IMR-90 (cell line): ENCODE results near the gene ERCC5. TPM values are rescaled to one million over a fixed set of nuclear protein-coding genes. Genes with fewer than 3 reads are reported as not detected.

Experiments used
- ATAC-seq: fragments of 200-7000 bp; cut with Tn5 transposase; 2 replicates; pipeline ENCODE4 v1.9.1; 2020; ENCODE audit warnings: low read depth, mild to moderate bottlenecking, moderate library complexity
- BruUV-seq: library from RNA; stranded (reverse); fragments of 400-500 nt; replicated peaks from 2 replicates; lab custom pipeline; 2021; lab: Mats Ljungman, UMichigan
- CTCF ChIA-PET: fragments of 300-600 bp; formaldehyde crosslinking; extraction: SDS; loops from one replicate; lab custom pipeline; 2021; ENCODE audit warnings: antibody characterized with exemption; lab: Yijun Ruan, JAX
- POLR2A ChIA-PET: fragments of 300-600 bp; sonication (Branson Sonifier 250); formaldehyde crosslinking; loops from one replicate; lab custom pipeline; 2022; ENCODE audit warnings: antibody characterized with exemption; ENCODE audit not compliant: unreplicated experiment; lab: Charles Lee
- DNase-seq: peaks from one replicate; pipeline ENCODE4 v3.0.0; 2013
- H2AFZ ChIP-seq: replicated peaks from 2 replicates; pipeline ENCODE3; 2013; ENCODE audit warnings: low read length, mild to moderate bottlenecking; ENCODE audit not compliant: poor library complexity
- H2AK5ac ChIP-seq: 2 replicates; pipeline ENCODE4 v1.6.1; 2013; ENCODE audit warnings: low read depth, low read length, inconsistent platforms
- H2AK9ac ChIP-seq: replicated peaks from 2 replicates; pipeline ENCODE3; 2013; ENCODE audit warnings: mild to moderate bottlenecking, low read depth, low read length, moderate library complexity; ENCODE audit not compliant: poor library complexity
- H2BK120ac ChIP-seq: 2 replicates; pipeline ENCODE4 v1.6.1; 2013; ENCODE audit warnings: low read depth, low read length, inconsistent platforms
- H2BK15ac ChIP-seq: 3 replicates; pipeline ENCODE4 v1.6.1; 2013; ENCODE audit warnings: low read depth, low read length, inconsistent platforms
- H2BK20ac ChIP-seq: 2 replicates; pipeline ENCODE4 v1.6.1; 2013; ENCODE audit warnings: low read depth, mild to moderate bottlenecking, inconsistent platforms, low read length, moderate library complexity
- H2BK5ac ChIP-seq: 2 replicates; pipeline ENCODE4 v1.6.1; 2013; ENCODE audit warnings: mild to moderate bottlenecking, low read depth, low read length, inconsistent platforms; ENCODE audit not compliant: poor library complexity, severe bottlenecking
- H3K14ac ChIP-seq: replicated peaks from 2 replicates; pipeline ENCODE4 v1.6.1; 2013; ENCODE audit warnings: low read depth, low read length, inconsistent platforms
- H3K18ac ChIP-seq: 2 replicates; pipeline ENCODE4 v1.6.1; 2013; ENCODE audit warnings: low read depth, low read length, control low read depth
- H3K23ac ChIP-seq: 2 replicates; pipeline ENCODE4 v1.6.1; 2013; ENCODE audit warnings: low read depth, low read length, inconsistent platforms
- H3K27ac ChIP-seq: 2 replicates; pipeline ENCODE4 v1.5.1; 2013; ENCODE audit warnings: mild to moderate bottlenecking, control low read depth, low read length; ENCODE audit not compliant: insufficient read depth
- H3K27me3 ChIP-seq: 2 replicates; pipeline ENCODE4 v1.6.1; 2013; ENCODE audit warnings: low read length; ENCODE audit not compliant: control insufficient read depth, insufficient read depth
- H3K36me3 ChIP-seq: 2 replicates; pipeline ENCODE4 v1.6.1; 2013; ENCODE audit warnings: low read length, mixed read lengths; ENCODE audit not compliant: control insufficient read depth, insufficient read depth
- H3K4ac ChIP-seq: 2 replicates; pipeline ENCODE4 v1.6.1; 2013; ENCODE audit warnings: low read depth, low read length, inconsistent platforms
- H3K4me1 ChIP-seq: 2 replicates; pipeline ENCODE4 v1.6.1; 2013; ENCODE audit warnings: low read length, mixed read lengths; ENCODE audit not compliant: control insufficient read depth, insufficient read depth
- H3K4me2 ChIP-seq: 2 replicates; pipeline ENCODE4 v1.6.1; 2013; ENCODE audit warnings: low read depth, mild to moderate bottlenecking, control low read depth, low read length, moderate library complexity
- H3K4me3 ChIP-seq: 2 replicates; pipeline ENCODE4 v1.5.1; 2013; ENCODE audit warnings: low read depth, mild to moderate bottlenecking, control low read depth, low read length, moderate library complexity; ENCODE audit not compliant: insufficient read depth
- H3K56ac ChIP-seq: 2 replicates; pipeline ENCODE4 v1.6.1; 2013; ENCODE audit warnings: low read length, inconsistent platforms; ENCODE audit not compliant: insufficient read depth; ENCODE audit errors: extremely low read depth
- H3K79me1 ChIP-seq, 2 experiments: 2 replicates each; pipeline ENCODE4 v1.6.1; 2013; ENCODE audit warnings: low read length in 2 of 2, inconsistent platforms in 1 of 2, low read depth in 1 of 2
- H3K9ac ChIP-seq: 2 replicates; pipeline ENCODE4 v1.6.1; 2013; ENCODE audit warnings: low read depth, low read length, control low read depth
- H3K9me1 ChIP-seq: 2 replicates; pipeline ENCODE4 v1.6.1; 2013; ENCODE audit warnings: low read length, inconsistent platforms; ENCODE audit not compliant: insufficient read depth
- H3K9me3 ChIP-seq: 2 replicates; pipeline ENCODE4 v1.6.1; 2013; ENCODE audit warnings: low read length; ENCODE audit not compliant: control insufficient read depth, insufficient read depth
- H4K20me1 ChIP-seq: 2 replicates; pipeline ENCODE4 v1.6.1; 2013; ENCODE audit warnings: low read length, inconsistent platforms; ENCODE audit not compliant: insufficient read depth
- H4K5ac ChIP-seq: 2 replicates; pipeline ENCODE4 v1.6.1; 2013; ENCODE audit warnings: mild to moderate bottlenecking, low read depth, low read length, control low read depth
- H4K8ac ChIP-seq, 2 experiments: 2 replicates each; pipeline ENCODE4 v1.6.1; 2013; ENCODE audit warnings: low read depth in 2 of 2, low read length in 2 of 2, control low read depth in 1 of 2, inconsistent platforms in 1 of 2
- H4K91ac ChIP-seq: 2 replicates; pipeline ENCODE4 v1.6.1; 2013; ENCODE audit warnings: low read depth, low read length, inconsistent platforms; ENCODE audit not compliant: insufficient read depth
- BHLHE40 ChIP-seq: fragments of 150-350 bp; IDR thresholded peaks from 2 replicates; pipeline ENCODE4 v1.6.1; 2016; ENCODE audit warnings: mild to moderate bottlenecking, low read depth, low read length
- CTCF ChIP-seq: conservative IDR thresholded peaks from 2 replicates; pipeline ENCODE4 v1.5.1; 2012; ENCODE audit warnings: mild to moderate bottlenecking, low read depth, low read length, improper control_type of control experiment
- ELK1 ChIP-seq: fragments of 150-350 bp; IDR thresholded peaks from 2 replicates; pipeline ENCODE4 v1.6.1; 2016; ENCODE audit warnings: low read depth, mild to moderate bottlenecking, low read length, moderate library complexity, borderline replicate concordance
- POLR2A ChIP-seq: IDR thresholded peaks from 2 replicates; pipeline ENCODE4 v1.6.1; 2012; ENCODE audit warnings: mild to moderate bottlenecking, low read depth, low read length
- RAD21 ChIP-seq: IDR thresholded peaks from 2 replicates; pipeline ENCODE4 v1.6.1; 2012; ENCODE audit warnings: low read length, improper control_type of control experiment
- RCOR1 ChIP-seq: IDR thresholded peaks from 2 replicates; pipeline ENCODE4 v1.6.1; 2012; ENCODE audit warnings: mild to moderate bottlenecking, low read length, improper control_type of control experiment; ENCODE audit not compliant: insufficient replicate concordance
- WGBS, 2 experiments: methylation state at CpG; one replicate each; pipeline versions ENCODE4 v1.1.5 to v1.1.7; 2013; ENCODE audit warnings: missing lambda C conversion rate in 2 of 2; ENCODE audit not compliant: insufficient read length in 1 of 2; ENCODE audit errors: extremely low coverage in 2 of 2; 5-methylcytosine and 5-hydroxymethylcytosine counted together
- dilution Hi-C: fragments of 300-500 bp; cut with HindIII; formaldehyde crosslinking; loops from one replicate; pipeline ENCODE4 v1.14.3; 2018; ENCODE audit warnings: low sequenced_read_pairs; ENCODE audit not compliant: unreplicated experiment
- in situ Hi-C: fragments of 300-500 bp; cut with MboI; formaldehyde crosslinking; loops from 3 replicates; pipeline ENCODE4 v1.14.3; 2019; ENCODE audit warnings: low sequenced_read_pairs, inconsistent platforms, mixed read lengths
- intact Hi-C: fragments of 100-400 bp; cut with micrococcal nuclease; formaldehyde crosslinking; loops from 2 replicates; pipeline ENCODE4 v1.10.0; 2022
- polyA plus RNA-seq, 3 experiments: library from polyadenylated mRNA; depleted of rRNA; stranded (reverse); fragments of >200 nt; gene quantifications; 2 replicates each; pipeline ENCODE4 v1.2.3, GENCODE V29; 2012; ENCODE audit warnings: low replicate concordance in 1 of 3
- total RNA-seq: library from RNA; depleted of rRNA; stranded (reverse); fragments of >200 nt; gene quantifications from 2 replicates; pipeline ENCODE4 v1.2.3, GENCODE V29; 2012

Gene ERCC5
- total and polyA plus RNA-seq, 2 of the 4 experiments (the other 2 are of a cell fraction): 29.7 to 34.4 TPM

- intact Hi-C loops: no loop called here
- H3K23ac ChIP-seq: no peak overlapping the region
- BruUV-seq: no TSS peak
- peaks cover 10% of the 10 kb centered on the region for H3K36me3 ChIP-seq
- no peak for ATAC-seq
- no peak overlapping the region for H2AK9ac ChIP-seq
- no peak overlapping the region for H2BK120ac ChIP-seq
- WGBS, 2 experiments: no CpG with 5 or more reads among the region's 13 CpGs
- H3K9me3 ChIP-seq: no peaks in the 10 kb centered on the region
- H3K18ac ChIP-seq: no peak overlapping the region
- no peak for DNase-seq
- H4K5ac ChIP-seq: no peak overlapping the region
- H2BK20ac ChIP-seq: no peak overlapping the region
- H4K20me1 ChIP-seq: no peaks in the 10 kb centered on the region
- no peak overlapping the region for H2BK15ac ChIP-seq
- dilution Hi-C loops: no loop called here
- H3K79me1 ChIP-seq: no peaks in the 10 kb centered on the region
- H3K14ac ChIP-seq: no peak overlapping the region
- CTCF ChIA-PET: interaction anchor here (1.0 kb wide), 1 partner anchor 10 kb away, joined by 6 read pairs; no protein-coding TSS in a partner anchor
- no peaks in the 10 kb centered on the region for H3K27me3 ChIP-seq
- in situ Hi-C loops: no loop called here
- H4K8ac ChIP-seq: no peak overlapping the region
- H3K4me2 ChIP-seq: no peak overlapping the region
- H3K4me1 ChIP-seq: peaks cover 3% of the 10 kb centered on the region
- no peak overlapping the region for H2AFZ ChIP-seq
- POLR2A ChIA-PET: no interaction called here
- TF ChIP-seq RAD21 (no peak), ELK1 (no peak), RCOR1 (no peak), POLR2A (no peak), CTCF (no peak), BHLHE40 (no peak)
- H3K9me1 ChIP-seq: no peaks in the 10 kb centered on the region; the same call in 1 of the 2 replicates
- H3K4me3 ChIP-seq: no peak overlapping the region
- no peak overlapping the region for H3K56ac ChIP-seq
- H3K4ac ChIP-seq: no peak overlapping the region
- H4K91ac ChIP-seq: no peak overlapping the region
- no peak overlapping the region for H3K9ac ChIP-seq
- no peak overlapping the region for H2AK5ac ChIP-seq
- no peak overlapping the region for H2BK5ac ChIP-seq
- no peak overlapping the region for H3K27ac ChIP-seq
Measured at GRCh38 chr13:102879793-102880499, 34.1 kb downstream of the ERCC5 start.
